Thyroid gland (tissue), 4 donors: ENCODE measurements around the gene ARHGAP11B.
"Not testable (repeated sequence)": the region's sequence is repeated elsewhere in the genome, so short reads cannot be mapped to it uniquely, and the experiment has no call there.

ENCODE experiments used
- POLR2A ChIP-seq, 2 donors: fragments of 450-650 bp; IDR thresholded peaks; one replicate each; pipeline ENCODE4 v1.6.1; 2017; ENCODE audit warnings: antibody characterized with exemption in 2 of 2, mild to moderate bottlenecking in 2 of 2, moderate library complexity in 1 of 2
- TF ChIP-seq, protein P1 (sequence below), 6 experiments: fragments of 200-600 bp in 3 of 6; fragments of 450-650 bp in 3 of 6; sonication (generic) in 3 of 6; IDR thresholded peaks; one replicate each; pipeline ENCODE4 v1.5.1; 2016 to 2019; ENCODE audit warnings: antibody characterized with exemption in 6 of 6, mild to moderate bottlenecking in 2 of 6, inconsistent platforms in 1 of 6, moderate library complexity in 1 of 6

GRCh38 chr15:30675891-30676290 lies 50.0 kb downstream of the ARHGAP11B start:
- TF ChIP-seq POLR2A (IDR thresholded peaks at IDR 0.05), result not testable (repeated sequence)
- TF ChIP-seq, protein P1, sequence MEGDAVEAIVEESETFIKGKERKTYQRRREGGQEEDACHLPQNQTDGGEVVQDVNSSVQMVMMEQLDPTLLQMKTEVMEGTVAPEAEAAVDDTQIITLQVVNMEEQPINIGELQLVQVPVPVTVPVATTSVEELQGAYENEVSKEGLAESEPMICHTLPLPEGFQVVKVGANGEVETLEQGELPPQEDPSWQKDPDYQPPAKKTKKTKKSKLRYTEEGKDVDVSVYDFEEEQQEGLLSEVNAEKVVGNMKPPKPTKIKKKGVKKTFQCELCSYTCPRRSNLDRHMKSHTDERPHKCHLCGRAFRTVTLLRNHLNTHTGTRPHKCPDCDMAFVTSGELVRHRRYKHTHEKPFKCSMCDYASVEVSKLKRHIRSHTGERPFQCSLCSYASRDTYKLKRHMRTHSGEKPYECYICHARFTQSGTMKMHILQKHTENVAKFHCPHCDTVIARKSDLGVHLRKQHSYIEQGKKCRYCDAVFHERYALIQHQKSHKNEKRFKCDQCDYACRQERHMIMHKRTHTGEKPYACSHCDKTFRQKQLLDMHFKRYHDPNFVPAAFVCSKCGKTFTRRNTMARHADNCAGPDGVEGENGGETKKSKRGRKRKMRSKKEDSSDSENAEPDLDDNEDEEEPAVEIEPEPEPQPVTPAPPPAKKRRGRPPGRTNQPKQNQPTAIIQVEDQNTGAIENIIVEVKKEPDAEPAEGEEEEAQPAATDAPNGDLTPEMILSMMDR (IDR thresholded peaks at IDR 0.05), result not testable (repeated sequence)
